ENCODE data around the gene OCA2.

Gene OCA2

GRCh38 chr15:28013976-28014375 is 85.1 kb downstream of the OCA2 start:
- no peak for TF ChIP-seq CTCF (IDR thresholded peaks at IDR 0.05)

- TF ChIP-seq CTCF (IDR thresholded peaks at IDR 0.05), result no peak
Observed at GRCh38 chr15:28013480-28013879, 85.6 kb downstream of the OCA2 start.

GRCh38 chr15:28012231-28012630 is 86.9 kb downstream of the OCA2 start:
- TF ChIP-seq CTCF (IDR thresholded peaks at IDR 0.05), result no peak

GRCh38 chr15:28006116-28006905 is 92.8 kb downstream of the OCA2 start:
- no peak for TF ChIP-seq CTCF (IDR thresholded peaks at IDR 0.05)

GRCh38 chr15:28005004-28005527 is 94.0 kb downstream of the OCA2 start:
- TF ChIP-seq CTCF (IDR thresholded peaks at IDR 0.05), result no peak

GRCh38 chr15:28004143-28005003 is 94.7 kb downstream of the OCA2 start:
- no peak for TF ChIP-seq CTCF (IDR thresholded peaks at IDR 0.05)

GRCh38 chr15:28003302-28004037 is 95.6 kb downstream of the OCA2 start:
- no peak for TF ChIP-seq CTCF (IDR thresholded peaks at IDR 0.05)
